Tongue (tissue), 2 donors: ENCODE measurements around the gene POFUT2. TPM values are rescaled to one million over a fixed set of nuclear protein-coding genes. Genes with fewer than 3 reads are reported as not detected.

Experiments used
- DNase-seq: peaks from one replicate; pipeline ENCODE4 v3.0.0-alpha.2; 2015
- total RNA-seq: library from RNA; depleted of rRNA; stranded (reverse); fragments of >200 nt; gene quantifications from one replicate; pipeline ENCODE4 v1.2.3, GENCODE V29; 2014

POFUT2 gene
- total RNA-seq, 1 donor from 2014 or later = 41.6 TPM

DNA sequence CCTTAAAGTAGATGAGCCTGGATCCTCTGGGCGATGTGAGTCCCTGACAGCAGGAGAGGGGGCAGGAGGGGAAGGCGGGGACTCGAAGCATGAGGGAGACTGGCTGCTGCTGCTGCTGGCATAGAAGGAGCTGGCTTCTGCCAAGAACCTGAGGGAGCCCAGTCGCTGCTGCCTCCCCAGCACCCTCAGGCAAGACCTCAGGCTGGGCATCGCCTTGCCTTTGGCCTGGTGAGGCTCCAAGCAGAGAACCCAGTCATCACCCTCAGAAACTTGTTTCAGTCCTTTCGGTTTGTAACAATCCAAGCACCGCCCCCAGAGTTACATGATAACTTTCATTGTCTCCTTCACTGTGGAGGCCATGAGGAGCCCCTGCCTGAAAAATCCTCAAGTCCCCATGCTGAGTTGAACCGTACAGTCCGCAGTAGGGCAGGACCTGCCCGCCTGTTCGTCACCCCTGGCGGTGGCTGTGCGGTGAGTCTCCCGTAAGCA is 38.8 kb downstream of the POFUT2 start:
- DNase-seq = peak; percentile 45

DNA sequence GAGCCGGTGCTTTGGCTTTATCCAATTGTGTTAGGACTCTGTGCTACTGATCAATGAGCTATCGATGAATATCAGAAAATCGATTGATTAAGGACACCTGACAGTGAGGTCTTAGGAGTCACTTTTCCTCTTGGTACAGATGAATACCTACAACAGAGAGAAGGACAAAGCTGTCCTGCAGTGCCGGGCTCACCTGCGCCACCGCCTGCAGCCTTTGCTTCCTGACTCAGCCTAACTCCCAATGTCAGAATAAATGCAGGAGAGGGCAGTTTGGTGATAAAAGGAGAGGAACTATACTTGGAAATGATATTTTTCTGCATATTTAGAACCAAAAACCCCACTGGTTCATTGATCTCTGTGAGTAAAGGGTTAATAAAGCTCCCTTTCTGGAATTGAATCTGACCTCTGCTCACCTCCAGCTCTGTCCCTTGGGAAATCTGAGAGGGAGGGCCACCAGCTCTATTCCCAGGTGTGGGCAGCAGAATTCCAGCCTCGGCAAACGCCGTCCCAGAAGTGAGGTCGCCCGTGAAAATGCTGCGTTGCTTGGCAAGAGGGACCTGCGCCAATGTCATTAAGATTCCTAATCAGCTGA is 39.3 kb downstream of the POFUT2 start:
- DNase-seq = no peak

DNA sequence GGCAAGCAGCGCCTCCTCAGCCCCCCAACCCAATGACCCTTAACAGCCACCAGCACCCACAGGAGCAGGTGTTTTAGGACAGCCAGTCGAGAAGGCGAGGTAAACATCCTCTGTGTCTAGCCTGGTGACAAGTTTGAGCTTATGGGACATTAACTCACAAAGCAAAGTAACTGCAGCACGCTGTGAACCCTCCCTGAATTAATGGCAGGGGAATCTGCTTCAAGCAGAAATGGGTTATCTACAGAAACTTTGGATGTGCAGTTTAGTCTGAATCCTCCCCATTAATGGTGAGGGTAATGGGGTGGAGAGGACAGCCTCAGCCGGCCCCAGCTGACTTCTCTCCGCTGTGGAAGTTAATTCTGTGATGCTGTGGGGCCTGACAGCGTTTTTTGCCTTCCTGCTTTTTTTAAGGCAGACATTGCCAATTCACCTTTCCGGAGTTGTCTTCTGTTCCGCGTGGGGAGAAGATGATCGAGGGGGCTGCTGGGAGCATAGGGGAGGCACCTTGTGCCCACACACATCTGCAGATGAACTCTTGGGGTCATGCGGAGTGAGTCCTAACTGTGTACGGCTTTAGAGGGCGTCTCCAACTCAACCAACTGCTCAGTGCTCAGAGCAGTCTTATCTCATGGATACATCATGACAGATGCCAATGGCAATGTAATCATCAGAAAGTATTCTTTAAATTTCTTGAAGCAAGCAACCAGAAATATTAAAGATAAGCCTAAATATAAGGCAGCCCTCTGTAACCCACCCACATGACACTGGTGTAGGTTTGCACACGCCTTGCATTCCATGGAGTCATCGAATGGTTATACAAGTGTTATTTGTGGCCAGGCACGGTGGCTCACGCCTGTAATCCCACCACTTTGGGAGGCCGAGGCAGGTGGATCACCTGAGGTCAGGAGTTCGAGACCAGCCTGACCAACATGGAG is 41.0 kb downstream of the POFUT2 start:
- DNase-seq = no peak

DNA sequence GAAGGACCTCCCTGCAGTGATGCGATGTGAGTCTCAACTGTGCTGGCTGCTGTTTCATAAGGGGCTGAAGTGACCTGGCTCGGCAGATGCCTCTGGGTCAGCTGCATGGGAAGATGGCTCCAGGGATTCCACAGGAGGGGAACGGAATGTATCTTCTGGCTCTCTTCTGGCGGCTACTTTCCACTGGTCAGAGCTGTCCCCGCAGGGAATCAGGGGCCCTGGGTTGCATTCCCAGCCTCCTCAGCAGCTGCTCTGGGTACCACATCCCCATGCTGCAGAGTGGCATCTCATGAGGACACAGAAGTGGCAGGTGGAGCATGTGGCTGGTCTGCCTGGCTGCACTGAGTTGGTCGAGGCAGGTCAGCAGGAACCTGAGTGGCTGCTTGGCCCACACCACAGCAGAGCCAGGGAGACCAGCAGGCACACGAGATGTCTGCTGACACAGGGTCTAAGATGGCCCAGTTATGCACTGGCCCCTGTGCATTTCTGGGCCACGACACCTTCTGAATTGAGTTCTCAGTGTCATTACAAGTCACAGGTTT is 42.8 kb downstream of the POFUT2 start:
- DNase-seq = no peak

DNA sequence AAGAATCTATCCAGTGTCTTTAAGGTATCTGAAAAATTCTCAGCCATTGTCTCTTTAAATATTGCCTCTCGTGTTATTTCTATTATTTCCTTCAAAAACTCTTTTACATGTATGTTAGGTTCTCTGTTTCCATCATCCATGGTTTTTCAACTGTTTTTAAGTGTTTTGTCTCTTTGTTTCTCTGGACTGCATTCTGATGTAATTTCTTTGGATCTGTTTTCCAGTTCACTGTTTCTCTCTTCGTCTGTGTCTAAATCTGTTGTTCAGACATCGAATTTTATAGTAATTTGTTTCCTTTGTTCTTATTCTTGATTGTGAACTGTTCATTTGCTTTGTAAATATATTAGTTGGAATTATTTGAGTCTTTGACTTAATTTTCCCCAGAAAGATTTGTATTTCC is 44.1 kb downstream of the POFUT2 start:
- DNase-seq = no peak

DNA sequence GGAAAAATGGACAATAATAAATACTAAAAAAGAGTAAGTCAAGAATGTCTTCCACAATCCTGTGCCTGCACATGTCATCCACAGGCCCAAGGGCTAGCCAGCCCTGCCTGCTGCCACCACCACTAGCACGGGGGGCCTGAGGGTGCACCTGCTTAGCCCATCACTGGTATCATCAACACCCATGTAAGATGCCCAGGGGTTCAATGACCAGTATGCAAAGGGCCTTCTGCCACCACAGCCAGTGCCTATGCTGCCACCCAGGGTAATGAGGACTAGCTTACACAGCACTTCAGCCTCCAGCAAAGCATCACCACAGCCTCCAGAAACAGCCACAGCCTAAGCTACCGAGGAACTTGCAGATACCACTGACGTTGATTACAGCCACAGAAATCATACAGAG is 46.3 kb downstream of the POFUT2 start:
- no peak for DNase-seq

DNA sequence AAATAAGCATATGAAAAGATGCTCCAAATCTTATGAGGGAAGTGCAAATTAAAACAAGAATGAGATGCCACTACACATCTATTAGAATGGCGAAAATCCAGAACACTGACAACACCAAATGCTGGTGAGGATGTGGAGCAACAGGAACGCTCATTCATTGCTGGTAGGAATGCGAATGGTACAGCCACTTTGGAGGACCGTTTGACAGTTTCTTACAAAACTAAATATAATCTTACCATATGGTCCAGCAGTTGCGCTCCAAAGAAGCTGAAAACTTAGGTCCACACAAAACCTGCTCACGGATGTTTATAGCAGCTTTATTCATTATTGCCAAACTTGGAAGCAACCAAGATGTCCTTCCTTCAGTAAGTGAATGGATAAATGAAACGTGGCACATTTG is 50.3 kb downstream of the POFUT2 start:
- no peak for DNase-seq

DNA sequence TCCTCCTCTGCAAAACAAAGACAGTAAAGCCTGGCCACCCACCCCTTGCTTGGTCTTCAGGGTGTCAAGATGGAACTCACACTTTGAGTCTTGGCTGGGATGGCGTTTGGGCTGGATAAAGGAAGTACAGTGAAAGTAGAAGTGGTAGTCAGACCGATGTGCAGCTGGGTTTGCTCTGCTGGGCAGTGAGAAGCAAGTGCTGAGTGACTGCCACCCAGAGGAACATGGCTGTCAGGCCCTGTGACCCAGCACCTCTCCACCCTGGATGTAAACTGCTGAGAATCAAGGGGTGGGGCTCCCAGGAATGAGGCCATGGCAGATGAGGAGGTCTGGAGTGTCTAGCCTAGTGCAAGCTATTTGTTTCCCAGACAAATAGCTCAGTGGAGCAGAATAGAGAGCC is 51.2 kb downstream of the POFUT2 start:
- DNase-seq = no peak

DNA sequence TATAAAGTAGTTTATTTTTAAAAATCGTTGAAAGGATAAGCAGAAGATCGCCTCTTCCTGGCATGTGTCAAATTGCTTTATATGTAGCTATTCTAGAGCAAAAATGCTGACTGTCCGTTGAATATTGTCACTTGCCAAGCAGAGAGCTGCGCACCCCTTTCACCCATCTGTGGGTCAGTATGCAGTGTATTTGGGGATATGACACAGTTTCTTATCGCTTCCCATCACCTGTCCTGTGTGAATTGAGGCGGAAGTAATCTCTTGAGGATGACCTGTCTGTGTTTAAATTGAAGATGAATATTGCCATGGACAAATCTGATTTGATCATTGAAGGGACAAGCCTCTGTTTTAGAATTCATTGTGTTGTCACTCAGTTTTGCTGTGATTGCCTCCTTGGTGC is 52.2 kb downstream of the POFUT2 start:
- DNase-seq = no peak

DNA sequence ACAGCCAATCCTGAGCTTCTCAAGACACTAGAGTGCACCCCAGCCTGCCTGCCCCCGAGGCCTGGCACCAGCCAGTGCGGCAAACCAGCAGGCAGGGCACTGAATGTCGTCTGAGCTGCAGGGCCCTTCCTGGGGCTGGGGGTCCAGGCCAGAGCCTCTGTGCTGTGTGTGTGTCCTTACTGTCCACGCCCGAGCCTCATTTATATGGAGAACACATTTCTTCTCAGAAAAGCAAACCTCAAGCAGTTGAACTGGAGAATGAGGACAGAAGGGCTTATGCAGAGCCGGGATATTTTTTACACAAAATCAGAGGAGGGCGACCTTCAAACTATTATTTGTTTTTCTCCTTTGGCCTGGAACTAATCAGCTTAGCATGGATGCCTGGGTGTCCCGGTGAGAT is 52.7 kb downstream of the POFUT2 start:
- DNase-seq = no peak

DNA sequence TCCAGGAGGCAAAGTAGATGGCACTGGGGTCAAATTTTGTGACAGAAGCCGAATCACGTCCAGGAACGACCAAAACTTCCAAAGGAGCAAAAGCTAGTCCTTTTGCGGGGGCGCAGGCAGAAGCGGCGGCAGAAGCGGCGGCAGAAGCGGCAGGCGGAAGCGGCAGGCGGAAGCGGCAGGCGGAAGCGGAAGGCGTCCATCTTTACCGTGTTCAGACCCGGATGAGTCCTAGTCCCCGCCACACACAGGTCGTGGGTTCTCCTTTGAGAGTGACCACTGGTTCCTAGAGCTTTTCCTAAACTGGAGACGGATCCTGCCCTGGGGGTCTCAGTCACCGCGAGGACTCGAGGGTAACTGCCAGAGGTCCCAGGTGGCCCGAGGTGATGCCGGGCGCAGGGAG is 53.6 kb downstream of the POFUT2 start:
- no peak for DNase-seq

DNA sequence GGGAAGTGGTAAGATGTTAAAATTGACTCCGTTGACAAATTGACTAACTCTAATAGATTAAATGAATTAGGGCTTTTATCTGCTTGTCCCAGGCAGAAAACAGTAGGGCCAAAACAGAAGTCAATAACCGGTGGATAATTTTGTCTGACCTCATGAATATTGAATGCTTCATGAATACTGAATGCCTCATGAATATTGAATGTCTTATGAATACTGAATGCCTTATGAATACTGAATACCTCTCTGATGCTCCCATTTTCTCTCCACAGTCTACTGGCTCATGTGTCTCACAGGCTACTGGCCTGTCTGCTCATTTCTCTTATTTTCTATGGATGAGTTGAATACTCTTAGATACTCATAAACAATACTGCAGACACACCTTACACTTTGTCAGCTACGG is 56.0 kb downstream of the POFUT2 start:
- DNase-seq = no peak

DNA sequence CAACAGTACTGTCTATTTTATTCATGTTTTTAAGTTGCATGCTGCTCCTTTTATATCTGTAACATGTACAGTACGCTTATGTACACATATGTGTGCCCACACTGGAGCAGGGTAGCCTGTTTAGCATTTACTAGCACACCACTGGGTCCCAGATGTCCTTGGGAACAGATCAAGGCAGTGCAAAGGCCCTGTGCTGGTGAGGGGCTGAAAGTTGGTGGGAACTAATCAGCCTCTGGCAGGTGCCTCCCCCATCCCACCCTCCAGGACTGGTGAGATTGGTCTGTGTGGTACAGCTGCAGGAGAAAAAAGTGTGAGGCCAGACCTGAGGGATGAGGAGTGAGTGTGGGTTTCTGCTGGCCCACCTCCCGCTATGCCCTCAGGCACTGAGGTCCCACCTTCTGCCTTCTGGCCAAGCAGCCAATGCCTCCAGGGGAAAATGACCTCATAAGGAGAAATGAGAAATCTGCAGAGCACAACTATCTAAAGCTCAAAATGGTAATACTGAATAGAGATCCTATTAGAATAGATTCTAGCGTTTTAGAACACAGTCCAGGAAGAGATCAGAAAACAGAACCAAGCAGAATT is 58.9 kb downstream of the POFUT2 start:
- DNase-seq = no peak

DNA sequence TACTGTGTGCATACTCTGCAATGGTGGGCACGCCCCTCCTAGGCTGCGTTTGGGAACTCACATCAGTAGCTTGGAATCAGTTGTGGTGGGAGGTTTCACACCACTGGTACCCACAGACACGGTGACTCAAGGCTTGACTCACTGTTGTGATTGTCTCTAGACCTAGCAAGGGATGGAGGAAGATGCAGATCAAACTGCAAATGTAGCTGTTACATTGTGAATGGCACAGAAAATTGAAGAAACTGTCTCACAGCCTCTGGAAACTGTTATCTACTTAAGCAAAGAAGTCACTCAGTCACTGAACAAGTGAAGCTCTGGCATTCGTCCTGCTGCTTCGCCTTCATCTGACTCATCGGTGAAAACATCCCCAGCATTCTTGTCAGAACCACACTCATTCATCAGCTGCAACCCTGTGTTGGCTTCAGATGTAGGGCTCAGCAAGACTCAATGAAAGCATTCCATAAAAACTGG is 59.5 kb downstream of the POFUT2 start:
- DNase-seq = no peak

DNA sequence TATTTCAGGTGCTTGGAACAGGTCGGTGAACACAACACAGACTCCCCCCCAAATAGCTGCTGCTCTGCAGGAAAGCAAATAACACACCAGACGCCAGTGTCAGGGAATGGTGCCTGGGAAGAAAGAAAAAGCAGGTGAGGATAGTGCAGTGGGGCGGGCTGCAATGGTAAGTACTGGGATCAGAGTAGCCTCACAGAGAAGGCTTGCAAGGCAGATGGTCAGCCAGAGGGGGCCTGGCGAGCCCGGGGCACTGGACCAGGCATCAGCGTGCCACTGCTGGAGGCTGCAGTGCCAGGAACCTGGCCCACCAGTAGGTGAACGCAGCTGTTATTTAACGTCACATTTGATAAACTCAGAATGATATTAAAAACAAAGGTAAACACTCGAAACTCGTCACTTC is 60.0 kb downstream of the POFUT2 start:
- no peak for DNase-seq

DNA sequence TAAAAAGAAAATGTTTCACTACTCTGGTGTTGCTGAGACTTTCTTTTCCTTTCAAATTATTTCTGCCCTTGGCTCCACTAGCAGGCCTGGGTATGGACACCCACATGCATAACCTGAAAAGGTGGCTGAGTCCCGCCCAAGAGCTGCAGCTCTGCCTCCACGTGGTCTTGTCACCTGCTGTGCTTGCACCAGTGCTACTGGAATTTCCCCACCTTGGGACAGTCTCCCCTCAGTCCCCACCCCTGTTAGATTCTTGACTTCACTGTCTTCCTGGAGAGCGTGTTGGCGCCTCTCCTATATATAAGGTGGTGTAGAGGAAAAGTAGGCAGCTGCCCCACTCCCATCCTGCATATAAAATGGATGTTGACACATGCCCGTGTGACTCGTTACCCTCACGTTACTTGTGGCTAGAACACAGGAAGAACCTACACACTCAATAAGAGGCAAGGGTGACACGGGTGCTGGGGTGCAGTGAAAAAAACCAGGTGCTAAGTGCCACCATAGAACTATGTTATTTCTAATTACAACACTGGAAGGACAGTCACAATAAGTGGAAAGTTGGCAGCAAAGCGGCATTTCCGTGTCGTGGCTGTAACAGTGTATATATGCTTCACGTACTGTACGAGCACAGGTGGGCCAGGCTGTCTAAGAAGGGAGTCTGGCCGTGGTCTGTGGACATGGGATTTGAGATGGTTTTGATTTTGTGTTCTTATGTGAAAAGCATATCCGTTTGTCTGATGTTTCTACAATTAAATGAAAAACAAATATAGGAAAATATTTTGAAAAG is 61.0 kb downstream of the POFUT2 start:
- DNase-seq = no peak

DNA sequence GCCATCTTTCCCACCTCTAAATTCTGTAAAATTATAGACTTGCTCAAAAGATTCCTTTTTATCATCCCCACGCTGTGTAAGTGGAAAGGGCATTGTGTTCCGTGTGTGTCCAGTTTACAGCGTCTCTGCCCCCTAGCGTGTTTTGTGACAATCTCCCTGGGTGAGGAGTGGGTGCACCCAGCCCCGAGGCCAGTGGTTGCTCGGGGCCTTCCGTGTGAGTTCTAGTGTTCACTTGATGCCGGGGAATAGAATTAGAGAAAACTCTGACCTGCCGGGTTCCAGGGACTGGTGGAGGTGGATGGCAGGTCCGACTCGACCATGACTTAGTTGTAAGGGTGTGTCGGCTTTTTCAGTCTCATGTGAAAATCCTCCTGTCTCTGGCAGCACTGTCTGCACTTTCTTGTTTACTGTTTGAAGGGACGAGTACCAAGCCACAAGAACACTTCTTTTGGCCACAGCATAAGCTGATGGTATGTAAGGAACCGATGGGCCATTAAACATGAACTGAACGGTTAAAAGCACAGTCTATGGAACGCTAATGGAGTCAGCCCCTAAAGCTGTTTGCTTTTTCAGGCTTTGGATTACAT is 61.9 kb downstream of the POFUT2 start:
- DNase-seq = no peak

DNA sequence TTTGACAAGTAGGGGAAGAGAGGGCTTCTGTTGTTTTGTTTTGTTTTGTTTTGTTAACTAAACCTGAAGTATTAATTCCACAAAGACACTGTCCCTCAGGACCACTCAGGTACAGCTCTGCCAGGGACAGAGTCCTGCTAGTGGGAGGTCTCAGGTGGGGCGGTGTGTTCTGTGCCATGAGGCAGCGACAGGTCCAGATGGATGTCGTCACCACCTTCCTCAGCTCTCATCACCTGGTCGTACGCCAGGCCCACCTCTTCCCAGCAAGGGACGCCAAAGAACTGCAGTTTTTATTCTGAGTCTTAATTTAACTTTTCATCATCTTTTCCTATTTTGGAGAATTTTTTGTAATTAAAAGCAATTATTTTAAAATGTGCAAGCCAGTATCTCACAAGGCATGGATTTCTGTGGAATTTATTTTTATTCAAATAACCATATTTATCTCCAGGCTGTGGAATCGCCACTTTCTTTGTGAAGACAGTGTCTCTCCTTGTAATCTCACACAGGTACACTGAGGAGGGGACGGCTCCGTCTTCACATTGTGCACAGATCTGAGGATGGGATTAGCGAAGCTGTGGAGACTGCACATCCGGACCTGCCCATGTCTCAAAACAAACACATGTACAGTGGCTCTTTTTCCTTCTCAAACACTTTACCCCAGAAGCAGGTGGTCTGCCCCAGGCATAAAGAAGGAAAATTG is 62.5 kb downstream of the POFUT2 start:
- no peak for DNase-seq

DNA sequence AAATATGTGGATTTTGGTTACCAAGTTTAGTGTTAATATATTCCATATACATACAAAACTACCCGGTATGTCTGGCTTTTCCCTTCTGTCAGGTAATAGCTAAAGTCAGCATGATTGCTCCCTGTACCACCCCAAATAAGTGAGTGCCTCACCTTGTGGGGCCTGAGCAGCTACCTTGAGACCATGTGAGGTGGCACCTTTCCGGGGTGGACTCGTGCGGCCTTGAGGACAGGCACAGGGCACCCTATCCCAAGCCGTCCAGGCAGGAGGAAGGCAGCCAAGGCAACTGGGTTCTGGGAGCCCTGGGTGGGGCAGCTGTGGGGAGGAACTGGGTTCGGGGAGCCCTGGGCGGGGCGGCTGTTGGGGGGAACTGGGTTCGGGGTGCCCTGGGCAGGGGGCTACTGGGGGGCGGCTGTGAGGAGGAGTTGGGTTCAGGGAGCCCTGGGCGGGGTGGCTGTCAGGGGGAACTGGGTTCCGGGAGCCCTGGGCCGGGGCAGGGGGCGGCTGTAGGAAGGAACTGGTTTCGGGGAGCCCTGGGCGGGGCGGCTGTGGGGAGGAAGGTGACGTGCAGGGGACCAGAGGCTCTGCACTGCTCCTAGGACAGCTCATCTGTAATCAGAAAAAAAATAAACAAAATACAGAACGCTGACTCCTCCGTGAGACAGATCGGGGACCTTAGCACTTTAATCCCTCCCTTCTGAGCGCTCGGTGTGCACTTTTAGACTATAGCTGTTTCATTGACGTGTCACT is 63.3 kb downstream of the POFUT2 start:
- no peak for DNase-seq
